H1 (cell line): ENCODE measurements around the gene ARHGAP6.

Source experiments
- CTCF ChIP-seq, 3 experiments: IDR thresholded peaks; 1 replicate in 2 of 3; 2 replicates in 1 of 3; pipeline versions ENCODE4 v1.5.1 to v1.6.1; 2011; ENCODE audit warnings: low read length in 3 of 3, mild to moderate bottlenecking in 3 of 3, inconsistent platforms in 2 of 3, low read depth in 1 of 3, moderate library complexity in 1 of 3; ENCODE audit not compliant: insufficient read depth in 1 of 3; ENCODE audit errors: control extremely low read depth in 1 of 3
- HDAC2 ChIP-seq, 2 experiments: fragments of 300-600 bp in 1 of 2; sonication (generic) in 1 of 2; IDR thresholded peaks; 2 replicates each; pipeline ENCODE4 v1.6.1; 2011 to 2012; ENCODE audit warnings: low read depth in 2 of 2, low read length in 2 of 2, mild to moderate bottlenecking in 2 of 2, moderate library complexity in 2 of 2, borderline replicate concordance in 1 of 2, inconsistent platforms in 1 of 2
- MAX ChIP-seq: IDR thresholded peaks from 2 replicates; pipeline ENCODE4 v1.6.1; 2012; ENCODE audit warnings: inconsistent platforms
- NRF1 ChIP-seq: IDR thresholded peaks from 2 replicates; pipeline ENCODE4 v1.6.1; 2011; ENCODE audit warnings: mild to moderate bottlenecking, low read depth, low read length, improper control_type of control experiment
- POLR2AphosphoS5 ChIP-seq: IDR thresholded peaks from 2 replicates; pipeline ENCODE4 v1.6.1; 2011; ENCODE audit warnings: low read depth, low read length
- RXRA ChIP-seq: IDR thresholded peaks from 2 replicates; pipeline ENCODE4 v1.6.1; 2011; ENCODE audit warnings: low read depth, mild to moderate bottlenecking, low read length, moderate library complexity; ENCODE audit not compliant: insufficient read depth
- SIX5 ChIP-seq: IDR thresholded peaks from 2 replicates; pipeline ENCODE4 v1.6.1; 2011; ENCODE audit warnings: mild to moderate bottlenecking, low read depth, low read length
- SUZ12 ChIP-seq: fragments of 200-600 bp; sonication (generic); IDR thresholded peaks from 2 replicates; pipeline ENCODE4 v1.6.1; 2012; ENCODE audit warnings: mild to moderate bottlenecking, inconsistent platforms, low read length, moderate library complexity, mixed read lengths

GRCh38 chrX:11380187-11380844, 285.4 kb downstream of the ARHGAP6 start:
- TF ChIP-seq RXRA = no peak
- no peak for TF ChIP-seq SUZ12
- no peak for TF ChIP-seq CTCF (IDR thresholded peaks at IDR 0.05; ENCODE audit: control extremely low read depth in 1 of 3, insufficient read depth in 1 of 3, low read depth in 1 of 3, low read length in 3 of 3)
- no peak for TF ChIP-seq HDAC2 (IDR thresholded peaks at IDR 0.05; ENCODE audit: borderline replicate concordance in 1 of 2, low read depth in 2 of 2, low read length in 2 of 2)
- TF ChIP-seq POLR2AphosphoS5 = no peak
- TF ChIP-seq SIX5 = no peak
- TF ChIP-seq NRF1 = no peak
- TF ChIP-seq MAX = no peak
